ENCODE results near the gene MOV10L1.

GRCh38 chr22:50186181-50186714, 96.4 kb downstream of the MOV10L1 start:
- TF ChIP-seq, protein P1, sequence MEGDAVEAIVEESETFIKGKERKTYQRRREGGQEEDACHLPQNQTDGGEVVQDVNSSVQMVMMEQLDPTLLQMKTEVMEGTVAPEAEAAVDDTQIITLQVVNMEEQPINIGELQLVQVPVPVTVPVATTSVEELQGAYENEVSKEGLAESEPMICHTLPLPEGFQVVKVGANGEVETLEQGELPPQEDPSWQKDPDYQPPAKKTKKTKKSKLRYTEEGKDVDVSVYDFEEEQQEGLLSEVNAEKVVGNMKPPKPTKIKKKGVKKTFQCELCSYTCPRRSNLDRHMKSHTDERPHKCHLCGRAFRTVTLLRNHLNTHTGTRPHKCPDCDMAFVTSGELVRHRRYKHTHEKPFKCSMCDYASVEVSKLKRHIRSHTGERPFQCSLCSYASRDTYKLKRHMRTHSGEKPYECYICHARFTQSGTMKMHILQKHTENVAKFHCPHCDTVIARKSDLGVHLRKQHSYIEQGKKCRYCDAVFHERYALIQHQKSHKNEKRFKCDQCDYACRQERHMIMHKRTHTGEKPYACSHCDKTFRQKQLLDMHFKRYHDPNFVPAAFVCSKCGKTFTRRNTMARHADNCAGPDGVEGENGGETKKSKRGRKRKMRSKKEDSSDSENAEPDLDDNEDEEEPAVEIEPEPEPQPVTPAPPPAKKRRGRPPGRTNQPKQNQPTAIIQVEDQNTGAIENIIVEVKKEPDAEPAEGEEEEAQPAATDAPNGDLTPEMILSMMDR (IDR thresholded peaks at IDR 0.05; ENCODE audit: low read depth, low read length), result no peak
- TF ChIP-seq, protein P2, sequence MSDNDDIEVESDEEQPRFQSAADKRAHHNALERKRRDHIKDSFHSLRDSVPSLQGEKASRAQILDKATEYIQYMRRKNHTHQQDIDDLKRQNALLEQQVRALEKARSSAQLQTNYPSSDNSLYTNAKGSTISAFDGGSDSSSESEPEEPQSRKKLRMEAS (IDR thresholded peaks at IDR 0.05; ENCODE audit: low read depth, low read length), result no peak
- TF ChIP-seq POLR2A (IDR thresholded peaks at IDR 0.05; ENCODE audit: extremely low read depth, insufficient read length) (no peak), MYC (IDR thresholded peaks at IDR 0.05; ENCODE audit: low read depth, low read length) (no peak)
